A673 (cell line): ENCODE measurements around the gene GDF7. TPM values are rescaled to one million over a fixed set of nuclear protein-coding genes. Genes with fewer than 3 reads are reported as not detected.

ENCODE experiments used
- BruUV-seq: library from RNA; stranded (reverse); fragments of 400-500 nt; replicated peaks from 2 replicates; lab custom pipeline; 2021; lab: Mats Ljungman, UMichigan
- CTCF ChIA-PET: fragments of 300-600 bp; sonication (Branson Sonifier 250); formaldehyde crosslinking; loops from one replicate; lab custom pipeline; 2022; ENCODE audit warnings: antibody characterized with exemption; lab: Charles Lee
- POLR2A ChIA-PET: fragments of 300-600 bp; sonication (Branson Sonifier 250); formaldehyde crosslinking; loops from one replicate; lab custom pipeline; 2022; ENCODE audit warnings: antibody characterized with exemption; ENCODE audit not compliant: low non-redundant PET; lab: Charles Lee
- DNase-seq: peaks from one replicate; pipeline ENCODE4 v3.0.0-alpha.2; 2015; ENCODE audit warnings: low spot score
- H3K27ac ChIP-seq: fragments of 200-600 bp; sonication (generic); 2 replicates; pipeline ENCODE4 v1.5.1; 2016; ENCODE audit warnings: mixed run types, low read depth, mild to moderate bottlenecking, mixed read lengths, antibody characterized with exemption, low read length; ENCODE audit not compliant: poor library complexity, severe bottlenecking
- H3K27me3 ChIP-seq: fragments of 200-600 bp; sonication (generic); replicated peaks from 2 replicates; pipeline ENCODE4 v1.6.1; 2017; ENCODE audit warnings: mixed run types, low read depth, mild to moderate bottlenecking, mixed read lengths, antibody characterized with exemption, low read length; ENCODE audit not compliant: insufficient read depth, poor library complexity
- H3K36me3 ChIP-seq: fragments of 200-600 bp; sonication (generic); 2 replicates; pipeline ENCODE4 v1.6.1; 2016; ENCODE audit warnings: mixed run types, mild to moderate bottlenecking, mixed read lengths, antibody characterized with exemption, low read length; ENCODE audit not compliant: insufficient read depth, poor library complexity, severe bottlenecking
- H3K4me1 ChIP-seq: fragments of 200-600 bp; sonication (generic); 2 replicates; pipeline ENCODE4 v1.6.1; 2017; ENCODE audit warnings: mixed run types, mild to moderate bottlenecking, mixed read lengths, antibody characterized with exemption, low read length; ENCODE audit not compliant: insufficient read depth, poor library complexity, severe bottlenecking
- H3K4me3 ChIP-seq: fragments of 200-600 bp; sonication (generic); 2 replicates; pipeline ENCODE4 v1.5.1; 2016; ENCODE audit warnings: low read depth, mixed run types, mild to moderate bottlenecking, mixed read lengths, low read length; ENCODE audit not compliant: poor library complexity, severe bottlenecking
- H3K9me3 ChIP-seq: fragments of 200-600 bp; sonication (generic); 2 replicates; pipeline ENCODE4 v1.6.1; 2016; ENCODE audit warnings: mixed run types, low read depth, mild to moderate bottlenecking, mixed read lengths, antibody characterized with exemption, low read length; ENCODE audit not compliant: poor library complexity, severe bottlenecking
- EZH2 ChIP-seq: fragments of 200-600 bp; sonication (generic); IDR thresholded peaks from 2 replicates; pipeline ENCODE4 v1.6.1; 2017; ENCODE audit warnings: borderline replicate concordance, low read depth, mild to moderate bottlenecking, mixed read lengths, antibody characterized with exemption, low read length; ENCODE audit not compliant: poor library complexity, severe bottlenecking
- intact Hi-C: fragments of 100-400 bp; cut with micrococcal nuclease; formaldehyde crosslinking; loops from one replicate; pipeline ENCODE4 v1.10.0; 2022; ENCODE audit not compliant: unreplicated experiment
- total RNA-seq: library from RNA; stranded (reverse); gene quantifications from 2 replicates; pipeline ENCODE4 v1.2.3, GENCODE V29; 2021
- TF ChIP-seq, protein P1 (sequence below): fragments of 300-800, 200-600 bp; sonication (generic); conservative IDR thresholded peaks from 2 replicates; pipeline ENCODE4 v1.5.1; 2017; ENCODE audit warnings: low read depth, mild to moderate bottlenecking, antibody characterized with exemption, low read length, moderate library complexity, mixed read lengths

GDF7 gene
- total RNA-seq, 1 experiment from 2014 or later: not detected

DNA sequence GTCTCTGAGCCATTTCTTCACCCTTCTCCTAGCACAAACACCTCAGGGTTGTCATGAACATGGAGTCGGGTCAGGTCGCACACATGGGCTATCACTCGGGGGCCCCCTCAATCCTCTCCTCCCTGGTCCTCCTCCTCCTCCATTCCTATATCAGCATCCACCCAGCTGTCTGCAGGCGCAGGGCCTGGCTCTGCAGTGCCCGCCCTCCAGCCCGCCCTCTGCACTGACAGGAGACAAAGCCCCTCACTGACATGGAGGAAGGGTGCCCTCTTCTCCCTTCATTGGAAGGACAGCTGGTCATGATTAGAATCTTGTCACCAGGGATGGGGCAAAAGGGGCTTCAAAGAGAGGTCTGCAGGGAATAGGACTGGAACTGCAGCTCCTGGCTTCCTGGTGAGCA lies 37.8 kb upstream of the GDF7 start:
- no peak for TF ChIP-seq EZH2
- TF ChIP-seq, protein P1, sequence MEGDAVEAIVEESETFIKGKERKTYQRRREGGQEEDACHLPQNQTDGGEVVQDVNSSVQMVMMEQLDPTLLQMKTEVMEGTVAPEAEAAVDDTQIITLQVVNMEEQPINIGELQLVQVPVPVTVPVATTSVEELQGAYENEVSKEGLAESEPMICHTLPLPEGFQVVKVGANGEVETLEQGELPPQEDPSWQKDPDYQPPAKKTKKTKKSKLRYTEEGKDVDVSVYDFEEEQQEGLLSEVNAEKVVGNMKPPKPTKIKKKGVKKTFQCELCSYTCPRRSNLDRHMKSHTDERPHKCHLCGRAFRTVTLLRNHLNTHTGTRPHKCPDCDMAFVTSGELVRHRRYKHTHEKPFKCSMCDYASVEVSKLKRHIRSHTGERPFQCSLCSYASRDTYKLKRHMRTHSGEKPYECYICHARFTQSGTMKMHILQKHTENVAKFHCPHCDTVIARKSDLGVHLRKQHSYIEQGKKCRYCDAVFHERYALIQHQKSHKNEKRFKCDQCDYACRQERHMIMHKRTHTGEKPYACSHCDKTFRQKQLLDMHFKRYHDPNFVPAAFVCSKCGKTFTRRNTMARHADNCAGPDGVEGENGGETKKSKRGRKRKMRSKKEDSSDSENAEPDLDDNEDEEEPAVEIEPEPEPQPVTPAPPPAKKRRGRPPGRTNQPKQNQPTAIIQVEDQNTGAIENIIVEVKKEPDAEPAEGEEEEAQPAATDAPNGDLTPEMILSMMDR: no peak
- BruUV-seq: no TSS peak
- POLR2A ChIA-PET: interaction anchor here (1.5 kb wide), 1 partner anchor 182 kb away, joined by 8 read pairs; the partner anchor contains the start of gene RHOB
- H3K27me3 ChIP-seq: no peaks in the 10 kb centered on the region
- no peaks in the 10 kb centered on the region for H3K9me3 ChIP-seq
- no peaks in the 10 kb centered on the region for H3K36me3 ChIP-seq
- CTCF ChIA-PET: no interaction called here
- no peak overlapping the region for H3K4me3 ChIP-seq
- no peak for DNase-seq
- H3K4me1 ChIP-seq: peaks cover 12% of the 10 kb centered on the region
- intact Hi-C loops: no loop called here
- H3K27ac ChIP-seq: no peak overlapping the region

DNA sequence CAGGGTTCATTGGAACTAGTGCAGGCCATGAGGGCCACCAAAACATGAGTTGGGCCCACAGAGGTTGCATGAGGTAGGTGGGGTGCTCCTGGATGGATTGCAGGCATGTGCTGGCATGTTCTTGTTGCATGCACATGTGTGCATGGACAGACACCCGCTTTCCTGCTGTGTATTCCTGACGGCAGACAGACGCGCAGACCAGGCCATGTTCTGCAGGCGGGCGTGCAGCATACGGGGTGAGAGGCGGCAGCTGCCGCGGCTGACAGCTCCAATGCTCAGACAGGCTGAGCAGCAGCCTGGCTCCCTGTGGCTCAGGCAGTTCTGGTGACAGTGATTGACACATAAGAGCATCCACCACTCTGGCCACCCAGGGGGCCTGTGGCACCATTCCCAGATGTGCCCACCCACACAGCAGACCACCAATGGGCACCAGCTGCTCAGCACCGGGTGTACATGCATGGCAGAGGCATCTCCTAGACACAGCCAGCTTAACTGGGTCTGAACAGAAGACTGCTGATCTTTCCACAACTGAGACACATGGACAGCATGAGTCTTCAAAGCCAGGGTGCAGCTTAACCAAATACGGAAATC lies 37.3 kb upstream of the GDF7 start:
- no TSS peak for BruUV-seq
- ChIA-PET CTCF (interaction anchor here (0.6 kb wide), 1 partner anchor 186 kb away, joined by 9 read pairs; no protein-coding TSS in a partner anchor), POLR2A (interaction anchor here (1.5 kb wide), 1 partner anchor 183 kb away, joined by 8 read pairs; the partner anchor contains the start of gene RHOB)
- no peak overlapping the region for H3K4me3 ChIP-seq
- intact Hi-C loops: no loop called here
- H3K27me3 ChIP-seq: no peaks in the 10 kb centered on the region
- TF ChIP-seq, protein P1: no peak
- no peak for TF ChIP-seq EZH2
- no peak overlapping the region for H3K27ac ChIP-seq
- H3K9me3 ChIP-seq: no peaks in the 10 kb centered on the region
- H3K36me3 ChIP-seq: no peaks in the 10 kb centered on the region
- peaks cover 12% of the 10 kb centered on the region for H3K4me1 ChIP-seq
- peak; percentile 86 for DNase-seq

DNA sequence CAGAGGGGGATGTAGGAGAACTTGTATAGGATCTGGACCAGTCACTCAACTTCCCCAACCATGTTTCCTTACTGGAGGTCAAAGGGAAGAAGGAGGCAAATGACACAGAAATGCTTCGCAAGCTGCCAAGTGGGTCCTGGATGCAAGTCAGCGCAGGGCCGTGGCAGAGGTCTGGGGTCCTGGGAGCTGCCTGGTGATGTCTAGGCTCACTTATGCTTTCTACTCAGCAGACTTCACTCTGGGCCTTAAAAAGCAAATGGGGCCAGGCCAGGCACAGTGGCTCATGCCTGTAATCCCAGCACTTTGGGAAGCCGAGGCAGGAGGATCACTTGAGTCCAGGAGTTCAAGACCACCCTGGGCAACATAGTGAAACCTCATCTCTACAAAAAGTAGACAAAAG lies 36.0 kb upstream of the GDF7 start:
- no peak for TF ChIP-seq EZH2
- TF ChIP-seq, protein P1: no peak
- no TSS peak for BruUV-seq
- Histone ChIP-seq H3K4me1 (peaks cover 12% of the 10 kb centered on the region), H3K9me3 (no peaks in the 10 kb centered on the region), H3K4me3 (no peak overlapping the region), H3K27ac (no peak overlapping the region), H3K36me3 (no peaks in the 10 kb centered on the region), H3K27me3 (no peaks in the 10 kb centered on the region)
- no peak for DNase-seq
- intact Hi-C loops: no loop called here
- POLR2A ChIA-PET: no interaction called here
- CTCF ChIA-PET: no interaction called here
